ENCODE measurements around the gene ARMC8. TPM values are rescaled to one million over a fixed set of nuclear protein-coding genes. Genes with fewer than 3 reads are reported as not detected.

ARMC8 gene
- total RNA-seq, 1 donor from 2014 or later: 53.2 TPM

- Mint-ChIP-seq H3K27ac (no peak overlapping the region), H3K4me1 (no peaks in the 10 kb centered on the region), H3K27me3 (ENCODE audit: low read depth) (no peaks in the 10 kb centered on the region), H3K9me3 (no peaks in the 10 kb centered on the region), H3K4me3 (no peak overlapping the region), H3K36me3 (peaks cover 23% of the 10 kb centered on the region)
- no peak for DNase-seq (ENCODE audit: low spot score in 2 of 2, unreplicated experiment in 2 of 2)
- TF ChIP-seq CTCF (IDR thresholded peaks at IDR 0.05; ENCODE audit: unreplicated experiment): no peak
Measured at GRCh38 chr3:138242466-138242865, 55.4 kb downstream of the ARMC8 start.

DNA sequence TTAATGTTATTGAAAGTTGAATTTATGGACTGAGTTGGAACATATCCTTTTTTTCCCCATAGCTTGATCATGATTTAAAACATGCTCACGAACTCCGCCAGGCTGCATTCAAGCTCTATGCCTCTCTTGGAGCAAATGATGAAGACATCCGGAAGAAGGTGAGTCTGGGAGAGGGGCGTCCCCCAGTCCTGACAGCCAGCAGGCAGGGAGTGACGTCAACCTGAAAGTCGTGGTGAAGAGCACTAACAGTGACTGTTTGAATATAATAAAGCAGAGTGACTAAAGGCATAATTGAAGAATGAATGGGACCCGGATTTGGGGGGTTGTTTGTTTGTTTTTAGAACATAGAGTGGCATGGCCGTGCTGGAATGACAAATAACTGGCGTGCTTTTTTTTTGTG is 57.9 kb downstream of the ARMC8 start:
- H3K4me1 Mint-ChIP-seq: no peaks in the 10 kb centered on the region
- no peak for DNase-seq (ENCODE audit: low spot score in 2 of 2, unreplicated experiment in 2 of 2)
- no peak overlapping the region for H3K4me3 Mint-ChIP-seq
- TF ChIP-seq CTCF (IDR thresholded peaks at IDR 0.05; ENCODE audit: unreplicated experiment): no peak
- peaks cover 36% of the 10 kb centered on the region for H3K36me3 Mint-ChIP-seq
- H3K27ac Mint-ChIP-seq: no peak overlapping the region
- H3K27me3 Mint-ChIP-seq (ENCODE audit: low read depth): no peaks in the 10 kb centered on the region
- H3K9me3 Mint-ChIP-seq: peaks cover 11% of the 10 kb centered on the region

DNA sequence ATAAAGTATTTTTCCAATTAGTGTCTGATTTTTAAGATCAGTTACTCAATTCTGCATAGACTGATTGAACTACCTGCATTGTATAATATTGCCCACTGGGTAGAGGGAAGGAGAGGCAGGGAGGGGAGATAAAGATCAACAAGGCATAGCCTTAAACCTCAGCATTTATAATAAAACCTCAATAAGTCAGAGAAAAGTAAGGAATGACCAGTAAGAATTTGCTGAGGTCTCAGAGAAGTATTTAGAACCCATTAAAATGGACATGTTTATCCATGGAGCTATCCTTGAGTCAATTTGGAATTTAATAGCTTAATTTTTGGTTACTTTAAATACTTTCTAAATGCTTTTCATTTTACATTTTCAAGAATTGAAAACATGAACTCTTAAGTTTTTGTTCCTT is 62.5 kb downstream of the ARMC8 start:
- Mint-ChIP-seq H3K4me3 (no peak overlapping the region), H3K27ac (no peak overlapping the region), H3K9me3 (peaks cover 11% of the 10 kb centered on the region), H3K36me3 (peaks cover 31% of the 10 kb centered on the region), H3K4me1 (no peaks in the 10 kb centered on the region), H3K27me3 (ENCODE audit: low read depth) (no peaks in the 10 kb centered on the region)
- no peak for DNase-seq (ENCODE audit: low spot score in 2 of 2, unreplicated experiment in 2 of 2)
- TF ChIP-seq CTCF (IDR thresholded peaks at IDR 0.05; ENCODE audit: unreplicated experiment): no peak

GRCh38 chr3:138253609-138254008 is 66.5 kb downstream of the ARMC8 start:
- no peak overlapping the region for H3K4me3 Mint-ChIP-seq
- H3K36me3 Mint-ChIP-seq: peaks cover 21% of the 10 kb centered on the region
- no peaks in the 10 kb centered on the region for H3K4me1 Mint-ChIP-seq
- no peaks in the 10 kb centered on the region for H3K27me3 Mint-ChIP-seq (ENCODE audit: low read depth)
- TF ChIP-seq CTCF (IDR thresholded peaks at IDR 0.05; ENCODE audit: unreplicated experiment): no peak
- no peak overlapping the region for H3K27ac Mint-ChIP-seq
- peaks cover 9% of the 10 kb centered on the region for H3K9me3 Mint-ChIP-seq
- DNase-seq (ENCODE audit: low spot score in 2 of 2, unreplicated experiment in 2 of 2): no peak

DNA sequence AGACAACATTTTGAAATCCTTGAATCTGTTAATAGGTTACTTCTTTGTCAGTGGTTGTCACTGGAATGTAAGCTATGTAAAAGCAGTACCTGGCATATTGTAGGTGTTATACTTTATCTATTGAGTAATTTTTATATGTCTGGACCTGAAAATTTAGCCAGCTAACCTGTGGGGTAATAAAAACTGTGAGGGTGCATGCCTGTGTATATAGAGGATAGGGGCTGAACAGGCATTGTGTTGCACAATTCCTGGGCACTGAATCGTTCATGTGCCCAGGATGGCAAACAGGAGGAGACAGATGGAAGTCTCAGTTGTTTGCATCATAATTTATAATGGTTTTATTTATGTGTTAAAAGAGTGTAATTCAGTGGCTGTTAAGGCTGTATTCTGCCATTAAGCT is 67.1 kb downstream of the ARMC8 start:
- peaks cover 7% of the 10 kb centered on the region for H3K9me3 Mint-ChIP-seq

More for the DNA sequence above, 67.1 kb downstream of the ARMC8 start:
- no peak for TF ChIP-seq CTCF (IDR thresholded peaks at IDR 0.05; ENCODE audit: unreplicated experiment)
- no peak for DNase-seq (ENCODE audit: low spot score in 2 of 2, unreplicated experiment in 2 of 2)
- Mint-ChIP-seq H3K36me3 (peaks cover 22% of the 10 kb centered on the region), H3K4me3 (no peak overlapping the region), H3K4me1 (no peaks in the 10 kb centered on the region), H3K27ac (no peak overlapping the region), H3K27me3 (ENCODE audit: low read depth) (no peaks in the 10 kb centered on the region)
